Measurements from ENCODE around the gene MXRA7.

The MXRA7 gene

GRCh38 chr17:76667491-76667755 is 43.3 kb downstream of the MXRA7 start:
- Histone ChIP-seq H3K36me3 (ENCODE audit: insufficient read depth, low read depth, low read length) (no peaks in the 10 kb centered on the region), H3K27ac (ENCODE audit: low read length) (no peak overlapping the region), H3K4me1 (ENCODE audit: insufficient read depth, low read length) (peaks cover 10% of the 10 kb centered on the region; the same call in 1 of the 2 replicates), H3K9me3 (ENCODE audit: insufficient read depth, low read depth, low read length) (no peaks in the 10 kb centered on the region), H3K4me3 (ENCODE audit: low read length) (no peak overlapping the region), H3K27me3 (ENCODE audit: insufficient read depth, low read length) (no peaks in the 10 kb centered on the region), H3K9ac (ENCODE audit: low read depth, low read length) (no peak overlapping the region)

GRCh38 chr17:76660656-76661042 is 50.1 kb downstream of the MXRA7 start:
- Histone ChIP-seq H3K9ac (ENCODE audit: low read depth, low read length) (no peak overlapping the region), H3K36me3 (ENCODE audit: insufficient read depth, low read depth, low read length) (no peaks in the 10 kb centered on the region), H3K27me3 (ENCODE audit: insufficient read depth, low read length) (no peaks in the 10 kb centered on the region), H3K4me3 (ENCODE audit: low read length) (no peak overlapping the region), H3K9me3 (ENCODE audit: insufficient read depth, low read depth, low read length) (no peaks in the 10 kb centered on the region), H3K27ac (ENCODE audit: low read length) (no peak overlapping the region), H3K4me1 (ENCODE audit: insufficient read depth, low read length) (0 out of 2 replicates have a peak, but pooled peaks cover 4% of the 10 kb centered on the region)

DNA sequence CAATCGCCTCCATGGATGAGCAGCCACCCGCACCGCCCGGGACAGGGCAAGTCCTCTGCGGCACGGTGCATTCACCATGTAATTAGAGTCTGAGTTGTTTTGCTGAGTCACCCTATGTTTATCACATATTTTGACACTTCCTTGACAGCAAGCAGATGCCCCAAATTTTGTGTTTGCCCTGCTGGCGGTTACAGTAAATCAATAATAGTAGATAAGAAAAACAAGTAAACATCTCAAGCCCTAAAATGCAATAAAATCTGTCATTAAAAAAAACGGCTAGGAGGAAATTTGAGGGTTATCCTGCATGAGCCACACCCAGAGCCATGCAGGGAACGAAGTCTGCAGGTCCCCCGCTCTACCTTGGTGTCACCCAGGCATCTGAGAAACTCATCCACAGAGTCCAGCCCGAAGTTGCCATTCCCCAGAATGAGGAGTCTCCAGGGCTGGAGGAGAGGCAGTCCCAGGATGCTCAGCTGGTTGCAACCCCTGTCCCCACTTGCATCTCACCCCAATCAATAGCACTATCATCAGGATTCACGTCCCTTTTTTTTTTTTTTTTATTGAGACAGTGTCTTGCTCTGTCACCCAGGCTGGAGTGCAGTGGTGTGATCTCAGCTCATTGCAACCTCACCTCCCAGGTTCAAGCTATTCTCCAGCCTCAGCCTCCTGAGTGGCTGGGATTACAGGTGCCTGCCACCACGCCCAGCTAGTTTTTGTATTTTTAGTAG is 50.7 kb downstream of the MXRA7 start:
- H3K27ac ChIP-seq (ENCODE audit: low read length): no peak overlapping the region
- H3K27me3 ChIP-seq (ENCODE audit: insufficient read depth, low read length): no peaks in the 10 kb centered on the region
- H3K9ac ChIP-seq (ENCODE audit: low read depth, low read length): no peak overlapping the region
- H3K9me3 ChIP-seq (ENCODE audit: insufficient read depth, low read depth, low read length): no peaks in the 10 kb centered on the region
- H3K4me1 ChIP-seq (ENCODE audit: insufficient read depth, low read length): 0 out of 2 replicates have a peak, but pooled peaks cover 4% of the 10 kb centered on the region
- H3K36me3 ChIP-seq (ENCODE audit: insufficient read depth, low read depth, low read length): no peaks in the 10 kb centered on the region
- H3K4me3 ChIP-seq (ENCODE audit: low read length): no peak overlapping the region

DNA sequence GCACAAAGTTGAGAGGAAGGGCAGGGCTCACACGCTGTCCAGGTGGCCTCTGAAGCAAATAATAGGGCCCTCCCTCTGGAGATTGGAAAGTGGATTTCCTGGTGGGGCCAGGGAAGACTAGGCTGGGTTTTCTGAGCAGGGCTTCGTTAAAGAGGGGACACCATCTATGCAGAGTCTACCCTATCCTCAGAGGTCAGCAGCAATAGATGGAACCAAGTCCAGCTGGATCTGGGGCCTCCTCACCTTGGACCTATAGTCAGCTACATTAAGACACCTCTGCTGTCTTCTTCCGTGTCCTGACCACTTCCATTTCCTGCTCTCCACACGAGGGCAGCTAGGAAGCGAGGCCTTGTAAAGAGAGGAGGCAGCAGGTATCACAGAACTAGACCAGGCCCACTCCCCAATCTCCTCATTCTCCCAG is 52.5 kb downstream of the MXRA7 start:
- H3K36me3 ChIP-seq (ENCODE audit: insufficient read depth, low read depth, low read length): no peaks in the 10 kb centered on the region
- no peak overlapping the region for H3K27ac ChIP-seq (ENCODE audit: low read length)
- H3K9me3 ChIP-seq (ENCODE audit: insufficient read depth, low read depth, low read length): no peaks in the 10 kb centered on the region
- no peaks in the 10 kb centered on the region for H3K27me3 ChIP-seq (ENCODE audit: insufficient read depth, low read length)
- no peak overlapping the region for H3K4me3 ChIP-seq (ENCODE audit: low read length)
- 0 out of 2 replicates have a peak, but pooled peaks cover 4% of the 10 kb centered on the region for H3K4me1 ChIP-seq (ENCODE audit: insufficient read depth, low read length)
- no peak overlapping the region for H3K9ac ChIP-seq (ENCODE audit: low read depth, low read length)

DNA sequence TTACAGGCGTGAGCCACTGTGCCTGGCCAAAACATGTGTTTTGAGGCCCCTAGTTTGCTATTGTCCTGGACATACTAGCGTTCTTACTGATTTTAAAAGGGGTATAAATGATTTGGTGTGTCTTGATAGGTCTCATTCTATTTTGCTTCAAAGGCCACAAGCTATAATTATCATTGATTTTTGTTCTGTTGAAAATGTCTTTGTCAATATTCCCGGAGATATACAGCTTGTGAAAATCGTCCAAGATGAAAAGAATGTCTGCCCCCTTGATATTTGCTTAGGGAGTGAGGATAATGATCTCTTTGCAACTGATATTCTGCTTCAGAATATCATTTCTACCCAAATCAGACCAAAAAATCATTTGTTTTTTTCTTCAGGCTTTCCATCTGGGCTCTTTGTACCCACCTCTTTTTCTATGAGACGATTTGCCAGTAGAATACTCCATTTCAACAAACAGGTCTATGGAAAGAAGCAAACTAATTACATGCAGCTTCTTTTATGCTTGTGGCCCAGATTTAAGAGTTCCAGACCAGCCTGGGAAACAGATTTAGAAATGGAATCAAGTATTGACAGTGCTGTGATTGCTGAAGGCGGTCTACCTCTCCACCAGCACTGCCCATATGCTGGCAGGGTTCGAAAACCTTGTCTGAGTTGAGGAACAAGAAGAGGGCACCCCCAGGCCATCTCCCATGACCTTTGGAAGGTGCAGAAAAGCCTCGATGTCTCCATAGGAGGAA is 53.1 kb downstream of the MXRA7 start:
- H3K36me3 ChIP-seq (ENCODE audit: insufficient read depth, low read depth, low read length): no peaks in the 10 kb centered on the region
- H3K4me3 ChIP-seq (ENCODE audit: low read length): no peak overlapping the region
- H3K4me1 ChIP-seq (ENCODE audit: insufficient read depth, low read length): 0 out of 2 replicates have a peak, but pooled peaks cover 4% of the 10 kb centered on the region
- no peak overlapping the region for H3K27ac ChIP-seq (ENCODE audit: low read length)
- H3K9me3 ChIP-seq (ENCODE audit: insufficient read depth, low read depth, low read length): no peaks in the 10 kb centered on the region
- no peak overlapping the region for H3K9ac ChIP-seq (ENCODE audit: low read depth, low read length)
- H3K27me3 ChIP-seq (ENCODE audit: insufficient read depth, low read length): no peaks in the 10 kb centered on the region

DNA sequence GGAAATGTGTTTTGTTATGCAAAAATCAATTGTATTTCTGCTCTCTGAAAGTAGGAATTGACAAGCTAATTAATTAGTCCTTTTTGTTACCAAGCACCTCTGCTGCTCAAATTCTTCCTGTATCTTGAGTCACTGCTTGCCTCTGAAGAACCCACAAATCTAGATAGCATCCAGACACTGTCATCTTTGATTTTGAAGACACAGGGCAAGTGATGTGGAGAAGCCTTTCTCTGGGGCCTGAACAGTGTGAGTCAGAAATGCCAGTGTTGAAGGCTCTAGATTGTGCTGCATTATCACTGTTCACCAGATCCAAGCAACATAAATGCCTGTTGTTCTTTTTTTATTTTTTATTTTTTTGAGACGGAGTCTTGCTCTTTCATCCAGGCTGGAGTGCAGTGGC is 56.4 kb downstream of the MXRA7 start:
- Histone ChIP-seq H3K27ac (ENCODE audit: low read length) (no peak overlapping the region), H3K27me3 (ENCODE audit: insufficient read depth, low read length) (no peaks in the 10 kb centered on the region), H3K4me1 (ENCODE audit: insufficient read depth, low read length) (0 out of 2 replicates have a peak, but pooled peaks cover under 1% of the 10 kb centered on the region), H3K9me3 (ENCODE audit: insufficient read depth, low read depth, low read length) (no peaks in the 10 kb centered on the region), H3K36me3 (ENCODE audit: insufficient read depth, low read depth, low read length) (no peaks in the 10 kb centered on the region), H3K4me3 (ENCODE audit: low read length) (no peak overlapping the region), H3K9ac (ENCODE audit: low read depth, low read length) (no peak overlapping the region)

- no peak overlapping the region for H3K4me3 ChIP-seq (ENCODE audit: low read length)
- no peak overlapping the region for H3K27ac ChIP-seq (ENCODE audit: low read length)
- H3K4me1 ChIP-seq (ENCODE audit: insufficient read depth, low read length): no peaks in the 10 kb centered on the region
- H3K27me3 ChIP-seq (ENCODE audit: insufficient read depth, low read length): no peaks in the 10 kb centered on the region
- H3K36me3 ChIP-seq (ENCODE audit: insufficient read depth, low read depth, low read length): no peaks in the 10 kb centered on the region
- H3K9ac ChIP-seq (ENCODE audit: low read depth, low read length): no peak overlapping the region
- no peaks in the 10 kb centered on the region for H3K9me3 ChIP-seq (ENCODE audit: insufficient read depth, low read depth, low read length)
Measured at GRCh38 chr17:76650504-76650903, 60.3 kb downstream of the MXRA7 start.

DNA sequence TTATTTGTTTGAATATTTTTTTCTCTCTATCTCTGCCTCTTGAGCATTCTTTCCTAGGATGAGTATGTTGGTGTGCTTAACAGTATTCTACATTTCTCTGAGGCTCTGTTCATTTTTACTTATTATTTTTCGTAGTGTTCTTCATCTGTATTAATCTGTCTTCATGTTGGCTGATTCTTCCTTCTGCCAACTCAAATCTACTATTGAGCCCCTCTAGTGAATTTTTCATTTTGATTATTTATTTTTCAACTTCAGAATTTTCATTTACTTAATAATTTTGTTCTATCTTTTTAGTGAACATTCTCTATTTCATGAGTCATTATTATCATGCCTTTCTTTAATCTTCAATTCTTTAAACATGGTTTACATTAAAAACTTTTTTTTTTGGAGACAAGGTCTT is 64.1 kb downstream of the MXRA7 start:
- H3K9ac ChIP-seq (ENCODE audit: low read depth, low read length): no peak overlapping the region
- no peak overlapping the region for H3K4me3 ChIP-seq (ENCODE audit: low read length)
- H3K9me3 ChIP-seq (ENCODE audit: insufficient read depth, low read depth, low read length): no peaks in the 10 kb centered on the region
- no peak overlapping the region for H3K27ac ChIP-seq (ENCODE audit: low read length)
- H3K36me3 ChIP-seq (ENCODE audit: insufficient read depth, low read depth, low read length): no peaks in the 10 kb centered on the region
- no peaks in the 10 kb centered on the region for H3K27me3 ChIP-seq (ENCODE audit: insufficient read depth, low read length)
- H3K4me1 ChIP-seq (ENCODE audit: insufficient read depth, low read length): no peaks in the 10 kb centered on the region

GRCh38 chr17:76645481-76645880 is 65.3 kb downstream of the MXRA7 start:
- Histone ChIP-seq H3K36me3 (ENCODE audit: insufficient read depth, low read depth, low read length) (no peaks in the 10 kb centered on the region), H3K4me3 (ENCODE audit: low read length) (no peak overlapping the region), H3K27me3 (ENCODE audit: insufficient read depth, low read length) (no peaks in the 10 kb centered on the region), H3K4me1 (ENCODE audit: insufficient read depth, low read length) (peaks cover 9% of the 10 kb centered on the region; the same call in 1 of the 2 replicates), H3K27ac (ENCODE audit: low read length) (no peak overlapping the region), H3K9ac (ENCODE audit: low read depth, low read length) (no peak overlapping the region), H3K9me3 (ENCODE audit: insufficient read depth, low read depth, low read length) (no peaks in the 10 kb centered on the region)

DNA sequence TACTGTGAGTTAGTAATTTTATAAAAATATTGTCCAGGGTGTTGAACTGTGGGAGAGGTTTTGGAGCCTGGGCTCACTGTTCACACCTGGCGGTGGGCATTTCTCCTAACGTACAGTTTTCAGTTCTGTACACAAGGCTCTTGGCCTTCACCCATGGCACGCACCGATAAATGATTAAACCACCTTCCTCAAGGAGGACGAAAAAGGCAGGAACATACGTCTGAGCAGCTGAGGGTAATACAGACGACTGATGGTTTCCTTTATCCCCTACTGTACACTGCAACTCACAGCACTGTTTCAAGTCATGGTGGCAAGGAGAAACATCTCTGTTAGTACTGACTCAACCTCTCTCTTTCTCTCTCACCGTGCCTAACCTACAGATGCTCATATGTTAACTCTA is 65.8 kb downstream of the MXRA7 start:
- no peaks in the 10 kb centered on the region for H3K9me3 ChIP-seq (ENCODE audit: insufficient read depth, low read depth, low read length)
- no peaks in the 10 kb centered on the region for H3K27me3 ChIP-seq (ENCODE audit: insufficient read depth, low read length)
- H3K9ac ChIP-seq (ENCODE audit: low read depth, low read length): no peak overlapping the region
- no peak overlapping the region for H3K27ac ChIP-seq (ENCODE audit: low read length)
- H3K4me1 ChIP-seq (ENCODE audit: insufficient read depth, low read length): peaks cover 9% of the 10 kb centered on the region; the same call in 1 of the 2 replicates
- no peak overlapping the region for H3K4me3 ChIP-seq (ENCODE audit: low read length)
- H3K36me3 ChIP-seq (ENCODE audit: insufficient read depth, low read depth, low read length): no peaks in the 10 kb centered on the region

DNA sequence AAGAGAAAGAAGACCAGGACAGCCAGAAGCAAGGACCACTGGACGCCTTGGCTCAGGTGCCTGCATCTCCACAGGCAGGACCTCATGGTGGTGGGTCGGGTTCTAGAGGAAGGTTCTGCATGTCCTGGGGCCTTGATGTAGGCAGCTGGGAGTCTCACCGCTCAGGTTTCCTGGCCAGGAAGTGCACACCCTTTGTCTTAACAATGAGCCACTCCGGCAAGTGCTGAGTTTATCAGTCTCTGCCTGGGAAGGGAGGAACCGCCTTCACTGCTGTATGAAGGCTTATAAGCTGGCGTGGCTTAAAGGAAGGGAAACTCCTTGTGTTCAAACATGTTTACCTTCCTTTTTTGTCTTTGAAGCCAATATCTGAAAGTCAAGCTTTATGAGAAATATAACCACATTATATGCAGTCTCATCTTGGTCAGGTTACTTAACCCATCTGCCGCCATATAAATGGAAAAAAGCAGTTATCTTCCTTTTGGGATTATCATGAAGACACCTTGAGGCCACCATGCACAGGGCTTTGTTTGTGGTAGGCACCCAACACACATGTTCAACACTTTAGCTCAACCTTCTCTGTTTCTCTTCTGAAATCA is 67.1 kb downstream of the MXRA7 start, which contains the start of gene ST6GALNAC1:
ST6GALNAC1 (minus strand) TSS at position 205 of the 596 bp plus-strand sequence; CDS start at position 86, 119 bp downstream.
- Histone ChIP-seq H3K36me3 (ENCODE audit: insufficient read depth, low read depth, low read length) (no peaks in the 10 kb centered on the region), H3K27me3 (ENCODE audit: insufficient read depth, low read length) (no peaks in the 10 kb centered on the region), H3K9me3 (ENCODE audit: insufficient read depth, low read depth, low read length) (no peaks in the 10 kb centered on the region), H3K27ac (ENCODE audit: low read length) (no peak within 1 kb of the TSS), H3K4me3 (ENCODE audit: low read length) (no peak within 1 kb of the TSS), H3K4me1 (ENCODE audit: insufficient read depth, low read length) (peaks cover 9% of the 10 kb centered on the region; the same call in 1 of the 2 replicates), H3K9ac (ENCODE audit: low read depth, low read length) (no peak within 1 kb of the TSS)

DNA sequence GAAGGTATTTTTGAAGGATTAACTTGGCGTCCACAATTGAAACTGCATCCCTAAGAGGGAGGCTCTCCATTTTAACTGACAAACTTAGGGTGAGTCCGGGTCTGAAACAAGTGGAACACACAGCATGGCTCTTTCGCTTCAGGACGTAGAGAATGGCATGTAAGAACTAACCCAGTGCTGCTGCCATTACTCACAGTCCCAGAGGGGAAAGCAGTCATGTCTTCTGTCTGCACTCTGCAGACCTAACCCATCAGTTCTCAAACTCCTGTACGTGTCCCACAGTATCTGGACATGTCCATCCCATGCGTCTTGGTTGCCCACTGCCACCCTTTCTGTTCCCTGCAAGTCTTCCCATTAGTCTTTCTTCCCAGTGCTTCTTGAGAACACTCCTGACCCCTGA is 67.8 kb downstream of the MXRA7 start:
- Histone ChIP-seq H3K4me1 (ENCODE audit: insufficient read depth, low read length) (peaks cover 9% of the 10 kb centered on the region; the same call in 1 of the 2 replicates), H3K9ac (ENCODE audit: low read depth, low read length) (no peak overlapping the region), H3K27ac (ENCODE audit: low read length) (no peak overlapping the region), H3K27me3 (ENCODE audit: insufficient read depth, low read length) (no peaks in the 10 kb centered on the region), H3K4me3 (ENCODE audit: low read length) (no peak overlapping the region), H3K36me3 (ENCODE audit: insufficient read depth, low read depth, low read length) (no peaks in the 10 kb centered on the region), H3K9me3 (ENCODE audit: insufficient read depth, low read depth, low read length) (no peaks in the 10 kb centered on the region)
